Esophagus squamous epithelium (tissue), 4 donors: ENCODE data around the gene SYF2.

ENCODE experiments used
- CTCF ChIP-seq, 6 experiments: fragments of 450-650 bp in 4 of 6; fragments of 200-600 bp in 2 of 6; sonication (generic) in 2 of 6; IDR thresholded peaks; one replicate each; pipeline ENCODE4 v1.5.1; 2016 to 2019; ENCODE audit warnings: antibody characterized with exemption in 6 of 6, mild to moderate bottlenecking in 4 of 6, moderate library complexity in 4 of 6
- POLR2A ChIP-seq, 4 donors: fragments of 450-650 bp; IDR thresholded peaks; one replicate each; pipeline ENCODE4 v1.6.1; 2017; ENCODE audit warnings: antibody characterized with exemption in 4 of 4, mild to moderate bottlenecking in 4 of 4, moderate library complexity in 3 of 4

GRCh38 chr1:25208561-25209222, 23.6 kb downstream of the SYF2 start:
- TF ChIP-seq CTCF (IDR thresholded peaks at IDR 0.05) (no peak), POLR2A (IDR thresholded peaks at IDR 0.05) (no peak)
